NOMO-1 treated with DMSO at 0.1 percent for 48 hours (cell line): ENCODE data around the gene MYLK.
"Not testable (repeated sequence)": the region's sequence is repeated elsewhere in the genome, so short reads cannot be mapped to it uniquely, and the experiment has no call there.

Experiments used
- DNase-seq: peaks from one replicate; lab custom pipeline; 2025; ENCODE audit not compliant: unreplicated experiment; lab: John Stamatoyannopoulos, UW

MYLK gene

DNA sequence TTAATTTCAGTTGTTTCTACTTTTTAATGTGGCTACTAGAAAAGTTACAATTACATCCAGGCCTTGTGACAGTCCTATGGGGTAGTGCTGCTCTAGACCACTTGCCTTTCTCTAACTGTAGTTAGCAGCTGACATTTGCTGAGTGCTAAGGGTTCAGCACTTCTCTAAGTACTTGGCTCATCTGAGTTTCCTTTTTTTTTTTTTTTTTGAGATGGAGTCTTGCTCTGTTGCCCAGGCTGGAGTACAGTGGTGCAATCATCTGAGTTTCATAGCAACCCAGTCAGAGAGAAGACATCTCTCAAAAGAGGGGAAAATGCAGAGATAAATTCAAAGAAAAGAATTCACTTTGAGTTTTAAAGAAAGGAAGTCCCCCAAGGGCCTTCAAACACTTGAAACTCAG lies 130.8 kb downstream of the MYLK start:
- no peak for DNase-seq

DNA sequence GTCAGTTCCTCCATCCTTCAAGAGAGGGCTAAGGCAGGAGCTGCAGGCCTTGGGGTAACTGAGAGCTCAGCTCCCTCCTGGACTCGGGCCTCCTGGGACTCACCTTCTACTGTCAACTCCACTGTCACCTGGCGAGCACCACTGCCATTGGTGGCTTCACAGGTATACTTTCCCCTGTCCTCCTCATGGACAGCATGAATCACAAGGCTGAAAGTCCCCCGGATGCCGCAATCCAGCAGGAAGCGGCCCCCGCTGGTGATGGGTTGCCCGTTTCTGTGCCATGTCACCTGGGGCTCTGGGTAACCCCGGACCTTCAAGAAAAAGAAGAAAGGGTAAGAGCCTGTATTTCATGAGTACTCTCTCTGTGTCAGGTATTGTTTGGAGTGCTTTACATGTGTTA lies 131.9 kb downstream of the MYLK start:
- DNase-seq: no peak

DNA sequence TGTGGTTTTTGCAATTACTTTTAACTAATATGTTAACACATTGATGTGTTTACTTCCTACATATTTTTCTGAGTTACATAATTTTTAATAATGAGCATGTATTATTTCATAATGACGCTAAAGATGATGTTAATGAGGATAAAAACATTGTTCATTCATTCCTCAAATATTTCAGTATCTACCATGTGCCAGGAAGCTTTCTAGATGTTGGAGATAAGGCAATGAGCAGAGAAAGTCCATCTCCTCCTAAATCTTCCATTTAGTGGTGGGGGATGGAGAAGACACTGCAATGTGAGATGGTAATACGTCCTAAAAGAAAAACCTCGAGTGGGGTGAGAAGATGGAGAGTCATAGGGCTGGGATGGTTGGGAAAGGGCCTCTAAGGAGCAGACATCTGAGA lies 132.7 kb downstream of the MYLK start:
- DNase-seq: no peak

DNA sequence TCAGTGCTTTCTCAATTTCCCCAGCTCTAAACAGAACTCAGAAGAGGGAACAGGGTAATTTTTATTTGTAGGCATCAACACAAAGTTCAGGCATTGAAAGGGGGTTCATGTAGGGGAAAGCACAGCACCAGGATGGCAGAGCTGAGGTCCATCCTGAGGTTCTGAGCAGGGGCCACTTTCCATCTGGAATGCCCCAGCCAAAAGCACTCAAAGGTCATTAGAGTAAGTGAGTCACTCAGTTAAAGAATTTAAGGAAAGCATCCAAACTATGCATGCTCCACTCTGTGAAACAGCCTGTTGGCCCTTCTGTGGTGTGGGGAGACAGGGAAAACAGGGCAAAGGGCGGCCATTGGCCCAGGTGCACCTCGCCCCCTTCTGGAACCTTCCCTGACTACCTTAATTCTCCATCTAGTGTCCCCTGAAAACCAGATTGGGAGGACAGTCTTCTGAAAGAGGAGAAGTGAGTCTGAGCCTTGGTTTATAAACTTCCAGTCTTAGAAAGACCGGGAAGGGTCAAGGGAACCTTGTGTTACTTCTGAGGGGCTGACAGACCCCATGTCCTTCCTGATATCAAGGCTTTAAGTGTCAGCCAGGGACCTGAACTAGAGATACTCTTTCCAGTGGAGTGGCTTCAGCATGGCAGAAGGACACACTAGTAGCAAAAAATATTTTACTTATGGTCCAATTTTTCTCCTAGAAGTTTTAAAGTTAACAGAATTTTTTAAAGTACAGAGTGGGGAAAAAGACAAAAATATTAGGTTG lies 133.3 kb downstream of the MYLK start:
- DNase-seq: no peak

DNA sequence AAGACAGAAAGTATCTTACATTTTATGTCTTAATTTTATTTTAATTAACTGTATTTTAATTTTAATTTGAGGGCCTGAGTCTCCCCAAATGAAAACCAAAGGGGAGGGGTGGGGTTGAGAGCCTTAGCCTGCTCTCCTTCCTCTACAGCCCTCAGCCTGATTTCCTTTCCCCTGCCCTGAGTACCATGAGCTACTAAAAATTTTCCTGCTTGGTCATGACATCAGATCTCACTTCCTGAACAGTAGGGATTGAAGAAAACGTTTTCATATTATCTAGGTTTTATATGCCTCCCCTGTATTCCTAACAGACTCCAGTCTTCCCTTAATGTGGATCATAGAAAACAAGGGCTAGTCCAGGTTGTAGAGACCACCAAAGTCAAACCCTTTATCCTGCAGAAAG lies 133.9 kb downstream of the MYLK start:
- no peak for DNase-seq

DNA sequence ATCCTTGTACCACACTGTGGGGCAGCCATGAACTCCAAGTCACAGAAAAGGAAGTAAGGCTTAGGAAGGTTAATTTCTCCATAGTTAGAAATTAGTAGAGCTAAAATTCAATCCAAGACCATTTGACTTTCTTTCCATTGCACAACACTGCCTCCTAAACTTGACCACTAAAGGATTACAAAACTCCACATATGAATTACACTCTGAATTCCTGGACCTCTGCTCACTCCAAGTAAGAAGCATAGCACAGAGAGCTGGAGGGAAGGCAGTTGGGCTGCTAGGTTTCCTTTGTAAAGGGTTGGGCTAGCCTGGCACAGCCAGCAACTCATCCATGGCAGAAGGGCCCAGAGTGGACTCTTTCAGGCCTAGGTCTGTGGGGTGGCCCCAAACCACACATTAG lies 134.4 kb downstream of the MYLK start:
- DNase-seq: no peak

DNA sequence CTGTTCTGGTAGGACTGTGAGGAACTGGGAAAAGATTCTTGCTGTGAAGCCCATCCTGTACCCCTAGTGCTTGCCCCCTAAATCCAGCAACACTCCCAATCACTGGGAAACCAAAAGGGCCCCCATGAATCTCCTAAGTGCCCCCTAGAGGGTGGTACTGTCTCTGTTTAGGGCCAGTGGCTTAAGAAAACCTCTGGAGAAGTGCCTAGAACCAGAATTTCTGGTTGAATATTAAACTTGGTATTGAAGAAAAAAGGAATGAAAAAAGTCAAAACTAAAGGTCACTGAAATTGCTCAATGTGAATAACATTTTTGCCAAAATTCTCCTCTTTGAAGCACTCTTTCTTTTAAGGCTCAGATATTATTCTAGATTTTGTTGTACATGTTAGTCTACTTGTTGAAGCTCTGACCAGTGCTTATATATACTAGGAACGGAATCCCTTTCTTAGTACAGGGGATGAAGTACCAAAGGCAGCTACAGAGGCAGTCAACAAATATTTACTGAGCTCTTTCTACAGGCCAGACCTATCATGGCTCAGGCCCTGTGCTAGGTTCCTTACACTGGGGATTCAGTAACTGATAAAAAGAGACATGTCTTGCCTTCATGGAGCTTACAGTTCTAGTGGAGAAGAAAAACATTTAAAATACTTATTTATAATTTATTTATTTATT lies 138.8 kb downstream of the MYLK start:
- no peak for DNase-seq

DNA sequence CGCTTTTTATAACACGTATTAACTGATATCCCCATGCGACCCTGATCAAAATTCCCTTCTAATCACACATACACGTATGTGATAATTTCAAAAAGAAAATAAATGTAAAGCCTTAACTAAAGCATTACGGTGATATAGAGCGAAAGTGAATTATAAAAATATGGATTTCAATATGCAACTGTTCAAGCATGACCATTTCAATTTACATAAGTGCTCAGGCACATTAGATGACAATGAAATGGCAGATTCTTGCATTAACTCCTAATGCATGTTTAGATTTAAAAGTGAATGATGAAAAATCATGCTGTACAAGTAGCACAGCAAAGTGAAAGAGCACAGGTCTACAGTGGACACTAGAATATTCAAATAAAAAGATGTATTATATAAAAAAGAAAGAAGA lies 140.1 kb downstream of the MYLK start:
- DNase-seq: no peak

DNA sequence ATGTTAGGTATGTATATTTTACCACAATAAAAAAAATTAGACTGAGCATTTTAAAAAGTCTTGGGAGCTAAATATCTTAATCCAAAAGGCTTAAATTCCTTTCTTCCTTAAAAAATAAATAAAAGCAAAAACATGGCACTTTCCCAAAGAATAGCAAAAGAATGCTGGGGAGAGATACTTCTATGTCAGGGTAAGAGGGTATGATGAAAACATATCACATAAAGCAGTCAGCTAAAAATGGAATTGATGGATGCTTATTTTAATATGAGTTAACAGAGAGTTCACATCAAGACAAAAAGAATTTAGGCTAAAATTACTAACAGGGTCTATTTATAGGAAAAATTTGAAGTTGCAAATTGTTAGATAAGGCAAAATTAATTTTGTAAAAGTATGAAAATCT lies 141.0 kb downstream of the MYLK start:
- no peak for DNase-seq

DNA sequence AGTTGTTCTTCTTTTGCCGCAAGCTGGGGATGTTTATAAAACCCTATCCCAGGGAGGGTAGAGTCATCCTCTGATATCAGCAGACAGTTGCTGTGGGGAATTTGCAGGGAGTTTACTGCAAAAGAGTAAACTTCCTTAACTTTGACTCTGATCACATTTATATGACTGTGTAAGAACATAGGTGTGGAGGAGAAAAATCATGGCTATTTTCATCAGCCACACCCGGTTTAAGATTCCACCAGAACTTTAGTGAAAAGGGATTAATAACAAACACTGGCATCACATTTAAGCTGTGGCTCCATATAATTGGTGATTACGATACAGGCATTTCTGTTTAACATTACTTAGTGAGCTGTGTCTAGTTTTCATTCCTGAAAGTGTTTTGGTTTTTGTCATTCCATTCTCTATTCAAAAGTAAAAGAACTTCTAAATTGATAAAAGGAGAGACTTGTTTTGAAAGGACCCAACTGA lies 143.1 kb downstream of the MYLK start:
- DNase-seq: no peak

DNA sequence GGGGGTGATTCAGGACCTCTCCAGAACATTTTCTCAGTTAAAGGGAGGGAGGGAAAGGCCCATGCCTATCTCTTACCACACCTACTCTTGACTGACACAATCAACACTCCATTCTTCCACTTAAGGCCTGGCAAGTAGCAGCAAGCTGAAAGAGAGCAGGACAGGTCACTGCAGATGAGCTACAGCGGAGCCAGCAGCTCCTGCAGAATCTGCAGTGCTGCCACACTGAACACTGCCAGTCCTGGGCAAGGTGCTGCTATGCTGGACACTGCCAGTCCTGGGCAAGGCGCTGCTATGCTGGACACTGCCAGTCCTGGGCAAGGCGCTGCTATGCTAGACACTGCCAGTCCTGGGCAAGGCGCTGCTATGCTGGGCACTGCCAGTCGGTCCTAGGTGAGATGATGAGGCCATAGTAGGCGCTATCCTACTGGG lies 143.7 kb downstream of the MYLK start:
- DNase-seq: no peak

DNA sequence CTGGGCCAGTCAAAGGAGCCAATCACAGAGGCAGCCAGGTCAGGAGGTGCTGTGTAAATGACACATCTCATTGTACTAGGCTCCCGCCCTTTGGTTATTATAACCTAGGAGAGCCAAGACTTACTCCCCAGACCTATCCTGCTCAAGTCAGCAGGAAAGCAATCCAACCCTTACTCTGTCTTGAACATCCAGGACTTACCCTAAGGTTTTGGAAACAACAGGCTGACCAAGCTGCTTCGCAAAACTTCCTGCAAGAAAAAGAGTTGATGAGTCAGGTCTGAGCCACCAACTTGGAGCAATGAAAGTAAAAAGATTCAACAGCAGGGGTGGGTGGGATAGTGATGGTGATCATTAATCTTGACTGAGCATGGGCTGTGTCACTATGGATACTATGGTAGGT lies 144.4 kb downstream of the MYLK start:
- DNase-seq: no peak

DNA sequence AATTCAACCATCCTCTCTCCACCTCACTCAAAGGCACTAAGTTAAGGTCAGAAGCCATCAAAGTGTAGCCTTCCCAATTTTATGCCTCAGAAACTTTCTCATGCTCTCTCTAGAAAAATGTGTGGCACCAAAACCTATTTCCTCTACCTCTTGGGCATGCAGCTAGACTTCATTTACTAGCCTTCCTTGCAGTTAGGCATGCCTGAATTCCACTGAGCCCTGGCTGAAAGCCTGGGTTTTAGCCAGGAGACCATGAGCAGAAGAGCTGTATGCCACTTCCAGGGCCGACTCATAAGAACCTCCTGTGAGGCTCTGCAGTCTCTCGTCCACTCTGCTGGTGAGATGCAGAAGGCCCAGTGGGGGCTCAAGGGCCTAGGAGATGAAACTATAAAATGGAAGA lies 145.0 kb downstream of the MYLK start:
- DNase-seq: no peak

DNA sequence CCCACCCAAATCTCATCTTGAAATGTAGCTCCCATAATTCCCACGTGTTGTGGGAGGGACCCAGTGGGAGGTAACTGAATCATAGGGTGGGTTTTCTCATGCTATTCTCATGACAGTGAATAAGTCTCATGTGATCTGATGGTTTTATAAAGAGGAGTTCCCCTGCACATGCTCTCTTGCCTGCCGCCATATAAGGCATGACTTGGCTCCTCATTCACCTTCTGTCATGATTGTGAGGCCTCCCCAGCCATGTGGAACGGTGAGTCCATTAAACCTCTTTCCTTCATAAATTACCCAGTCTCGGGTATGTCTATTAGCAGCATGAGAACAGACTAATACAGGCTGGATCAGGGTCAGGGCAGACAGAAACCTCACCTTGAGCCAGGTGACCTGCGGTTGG lies 145.6 kb downstream of the MYLK start:
- DNase-seq: not testable (repeated sequence)

DNA sequence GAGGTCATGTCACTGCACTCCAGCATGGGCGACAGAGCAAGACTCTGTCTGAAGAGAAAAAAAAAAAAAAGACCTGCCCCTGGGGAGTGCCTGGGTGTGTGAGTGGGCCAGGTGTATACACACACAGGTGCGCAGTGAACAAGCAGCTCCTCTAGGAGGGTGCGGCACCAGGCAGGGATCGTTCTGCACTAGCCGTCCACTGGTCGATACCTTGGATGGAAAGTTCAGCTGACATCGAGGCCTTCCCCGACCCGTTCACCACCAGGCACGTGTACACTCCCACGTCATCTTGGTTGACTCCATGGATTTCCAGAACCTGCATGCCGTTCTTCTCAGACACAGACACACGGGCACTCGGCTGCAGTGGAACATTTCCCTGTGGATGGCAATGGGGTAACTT lies 147.0 kb downstream of the MYLK start:
- DNase-seq: no peak

DNA sequence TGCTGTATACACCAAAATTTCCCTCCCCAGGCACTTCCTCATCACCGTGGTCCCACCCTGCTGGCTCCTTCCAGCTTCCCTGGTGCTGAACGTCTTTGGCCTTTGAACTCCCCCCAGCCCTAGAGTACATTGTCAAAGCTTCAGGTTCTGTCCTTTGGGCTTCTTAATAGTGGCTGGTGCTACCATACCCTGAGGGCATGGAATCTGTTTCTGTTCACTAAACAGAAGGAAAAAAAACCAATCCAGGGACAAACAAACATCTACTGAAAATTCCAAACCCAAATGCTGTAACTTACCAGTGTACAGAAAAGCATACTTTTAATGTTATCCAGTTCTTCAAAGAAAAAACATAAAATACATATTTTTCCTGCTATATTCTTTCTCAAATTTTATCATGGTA lies 148.7 kb downstream of the MYLK start:
- no peak for DNase-seq

DNA sequence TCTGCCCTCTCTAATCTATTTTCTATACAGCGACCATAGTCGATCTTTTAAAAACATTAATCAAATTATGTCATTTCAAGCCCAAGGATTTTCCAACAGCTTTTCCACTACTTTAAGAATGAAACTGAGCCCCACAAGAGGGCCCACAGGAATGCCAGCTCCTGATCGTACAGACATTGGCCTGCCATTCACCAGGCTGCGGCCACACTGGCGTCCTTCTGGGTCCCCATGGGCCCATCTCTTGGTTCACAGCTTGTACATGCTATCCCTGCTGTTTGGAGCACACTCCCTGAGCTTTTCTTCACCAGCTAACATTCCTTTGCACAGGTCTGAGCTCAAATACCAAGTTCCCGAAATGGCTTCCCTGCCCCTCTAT lies 149.6 kb downstream of the MYLK start:
- DNase-seq: no peak

DNA sequence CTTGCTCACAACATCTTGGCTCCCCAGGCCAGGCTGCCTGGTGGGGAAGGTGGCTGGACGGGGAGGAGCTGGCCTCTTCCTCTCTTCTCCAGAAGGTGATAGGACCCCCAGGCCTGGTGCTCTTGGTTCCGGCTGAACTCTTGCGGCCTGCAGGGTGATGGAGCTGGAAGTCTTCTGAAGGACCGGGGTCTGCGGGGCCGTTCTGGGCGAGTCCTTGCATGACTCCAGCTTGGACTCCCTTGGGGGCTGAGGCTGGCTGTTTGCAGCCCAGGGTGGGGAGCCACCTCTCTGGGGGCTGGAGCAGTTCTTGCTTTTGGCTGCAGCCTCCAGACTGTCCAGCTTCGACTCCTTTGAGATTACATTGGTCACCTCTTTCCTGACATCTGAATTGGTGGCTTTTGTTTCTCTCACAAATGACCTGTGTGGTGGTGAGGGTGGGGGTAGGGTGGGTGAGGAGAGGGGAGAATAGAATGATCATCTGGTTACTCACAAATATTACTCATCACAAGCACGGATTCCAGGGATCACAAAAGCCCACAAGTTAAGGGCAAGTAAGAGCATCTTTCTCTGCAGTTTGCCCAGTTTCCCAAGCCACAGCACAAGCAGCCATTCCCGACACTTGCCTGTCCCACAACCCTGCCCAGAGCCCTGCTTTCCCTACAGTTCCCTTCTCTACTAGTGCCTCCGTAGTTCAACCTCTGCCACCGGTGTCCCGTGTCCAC lies 150.2 kb downstream of the MYLK start:
- DNase-seq: no peak

DNA sequence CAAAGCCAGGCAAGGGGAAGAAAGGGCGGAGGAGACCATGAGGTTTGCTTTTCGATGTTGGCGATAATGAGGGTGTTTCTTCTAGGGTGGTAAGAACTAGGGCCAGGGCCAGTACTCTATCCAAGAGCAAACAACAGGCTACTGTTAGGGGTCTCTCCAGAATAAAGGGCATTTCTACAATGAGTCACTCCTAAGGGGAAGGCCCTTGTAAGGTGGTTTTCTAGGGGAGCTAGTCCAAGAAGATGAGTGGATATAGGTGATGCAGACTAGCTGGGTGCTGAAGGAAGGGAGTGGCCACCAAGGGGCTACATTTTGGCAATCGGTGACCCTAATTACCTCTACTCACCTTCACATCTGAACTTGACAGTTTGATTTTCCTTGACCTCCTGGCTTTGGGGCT lies 150.8 kb downstream of the MYLK start:
- no peak for DNase-seq

DNA sequence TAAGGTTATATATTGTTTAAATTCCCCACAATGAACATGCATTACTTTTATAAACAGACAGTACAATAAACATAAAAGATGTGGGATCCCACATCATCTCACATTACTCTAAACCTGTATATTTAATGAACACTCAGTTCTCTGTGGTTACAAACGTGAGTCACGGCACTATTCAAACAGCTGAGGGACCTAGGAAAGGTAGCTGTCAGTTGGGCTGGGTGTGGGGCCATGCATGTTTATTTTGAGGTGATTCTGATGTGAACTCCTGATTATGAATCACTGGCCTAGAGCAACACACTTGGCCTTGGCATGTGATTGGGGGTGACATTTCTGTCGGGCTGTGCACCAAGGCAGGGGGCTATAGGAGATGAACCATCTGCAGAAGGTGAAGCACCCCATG lies 151.7 kb downstream of the MYLK start:
- no peak for DNase-seq

DNA sequence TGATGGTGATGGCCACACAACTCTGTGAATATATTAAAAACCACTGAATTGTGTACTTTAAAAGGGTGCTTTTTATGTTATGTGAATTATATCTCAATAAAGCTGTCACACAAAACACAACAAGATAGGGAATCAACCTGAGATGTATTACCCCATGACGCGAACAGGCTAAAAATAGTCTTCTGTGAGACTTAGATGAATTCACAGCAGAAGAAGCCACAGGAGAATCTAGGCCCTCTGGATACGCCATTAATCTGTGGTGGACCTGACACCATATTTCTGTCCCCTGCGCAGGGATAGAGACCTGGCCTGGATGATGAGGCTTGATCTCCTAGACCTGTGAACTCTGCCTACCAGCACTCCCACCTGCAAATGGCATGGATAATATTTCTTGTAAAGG lies 153.3 kb downstream of the MYLK start:
- no peak for DNase-seq

DNA sequence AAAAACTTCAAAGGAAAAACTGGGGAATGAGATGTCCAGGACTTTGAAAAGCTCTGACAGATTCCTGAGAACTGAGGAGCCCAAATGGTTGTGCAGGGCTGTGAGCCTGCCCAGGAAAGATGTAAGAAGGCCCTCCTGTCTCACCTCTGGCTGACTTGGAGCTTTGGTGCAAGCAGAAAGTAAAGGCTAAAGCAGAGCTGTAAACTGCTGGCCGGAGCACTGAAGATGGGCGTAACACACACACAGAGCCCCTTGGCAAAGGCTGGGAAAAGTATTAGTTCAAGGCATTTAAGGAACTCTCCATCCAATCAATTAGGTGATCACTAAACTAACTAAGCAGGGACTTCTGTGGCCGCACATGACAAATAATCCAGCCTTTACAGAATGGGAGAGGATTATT lies 155.1 kb downstream of the MYLK start:
- DNase-seq: no peak
